MCF 10A (cell line): ENCODE data around the gene FUT2. TPM values are rescaled to one million over a fixed set of nuclear protein-coding genes. Genes with fewer than 3 reads are reported as not detected.
"Not testable (repeated sequence)": the region's sequence is repeated elsewhere in the genome, so short reads cannot be mapped to it uniquely, and the experiment has no call there.

Source experiments
- BruUV-seq: library from RNA; stranded (reverse); fragments of 400-500 nt; replicated peaks from 2 replicates; lab custom pipeline; 2021; lab: Mats Ljungman, UMichigan
- CTCF ChIA-PET: fragments of 300-600 bp; sonication (Branson Sonifier 250); formaldehyde crosslinking; extraction: SDS; loops from one replicate; lab custom pipeline; 2021; ENCODE audit warnings: antibody characterized with exemption, inconsistent platforms; lab: Yijun Ruan, JAX
- POLR2A ChIA-PET: fragments of 300-600, 350-650 bp; sonication (Branson Sonifier 250); formaldehyde crosslinking; extraction: SDS; loops from one replicate; lab custom pipeline; 2020; ENCODE audit warnings: antibody characterized with exemption, inconsistent platforms; lab: Yijun Ruan, JAX
- DNase-seq: peaks from one replicate; pipeline ENCODE4 v3.0.0-alpha.2; 2018; ENCODE audit not compliant: unreplicated experiment
- H3K27ac Mint-ChIP-seq: one replicate; pipeline ENCODE4 v1.8.0; 2022; ENCODE audit warnings: mild to moderate bottlenecking, low read depth, mixed read lengths; ENCODE audit not compliant: unreplicated experiment
- H3K27me3 Mint-ChIP-seq: one replicate; pipeline ENCODE4 v1.8.0; 2022; ENCODE audit warnings: mixed read lengths; ENCODE audit not compliant: insufficient read depth, unreplicated experiment
- H3K36me3 Mint-ChIP-seq: one replicate; pipeline ENCODE4 v1.8.0; 2022; ENCODE audit warnings: mild to moderate bottlenecking, moderate library complexity, mixed read lengths; ENCODE audit not compliant: insufficient read depth, unreplicated experiment
- H3K4me1 Mint-ChIP-seq: one replicate; pipeline ENCODE4 v1.8.0; 2022; ENCODE audit warnings: mixed read lengths; ENCODE audit not compliant: insufficient read depth, unreplicated experiment
- H3K4me3 Mint-ChIP-seq: one replicate; pipeline ENCODE4 v1.8.0; 2022; ENCODE audit warnings: mild to moderate bottlenecking, moderate library complexity, mixed read lengths; ENCODE audit not compliant: unreplicated experiment
- H3K9me3 Mint-ChIP-seq: one replicate; pipeline ENCODE4 v1.8.0; 2022; ENCODE audit warnings: mixed read lengths; ENCODE audit not compliant: unreplicated experiment
- CTCF ChIP-seq: fragments of 200-600 bp; IDR thresholded peaks from one replicate; pipeline ENCODE4 v1.8.0; 2022; ENCODE audit warnings: antibody characterized with exemption, mild to moderate bottlenecking; ENCODE audit not compliant: unreplicated experiment
- intact Hi-C: fragments of 100-400 bp; cut with micrococcal nuclease; formaldehyde crosslinking; loops from 2 replicates; pipeline ENCODE4 v1.14.1; 2022
- total RNA-seq: library from RNA; stranded (reverse); gene quantifications from 2 replicates; pipeline ENCODE4 v1.2.3, GENCODE V29; 2022

Gene FUT2
- total RNA-seq, 1 experiment from 2014 or later: not detected

GRCh38 chr19:48676887-48677286, 18.9 kb upstream of the FUT2 start:
- Mint-ChIP-seq H3K27me3 (no peaks in the 10 kb centered on the region), H3K27ac (no peak overlapping the region), H3K4me1 (peaks cover 5% of the 10 kb centered on the region), H3K9me3 (no peaks in the 10 kb centered on the region), H3K4me3 (no peak overlapping the region), H3K36me3 (peaks cover 6% of the 10 kb centered on the region)
- intact Hi-C loops: loop anchor here (5.0 kb wide), 1 partner anchor 35 kb away; no protein-coding TSS in a partner anchor
- no peak for DNase-seq
- POLR2A ChIA-PET: interaction anchor here (1.0 kb wide), 1 partner anchor 11 kb away, joined by 3 read pairs; no protein-coding TSS in a partner anchor
- CTCF ChIA-PET: interaction anchor here (0.6 to 2.4 kb wide), 5 partner anchors 19 to 165 kb away, joined by 3 to 5 read pairs (median 4); partner anchors contain the start of gene FUT2
- no peak for TF ChIP-seq CTCF
- BruUV-seq: no TSS peak

- peaks cover 6% of the 10 kb centered on the region for H3K36me3 Mint-ChIP-seq
- no peaks in the 10 kb centered on the region for H3K9me3 Mint-ChIP-seq
- ChIA-PET CTCF (interaction anchor here (0.9 to 1.8 kb wide), 4 partner anchors 9 to 61 kb away, joined by 3 to 5 read pairs (median 4); partner anchors contain the start of gene CA11), POLR2A (interaction anchor here (1.1 kb wide), 1 partner anchor 32 kb away, joined by 3 read pairs; no protein-coding TSS in a partner anchor)
- no peak overlapping the region for H3K27ac Mint-ChIP-seq
- H3K4me3 Mint-ChIP-seq: no peak overlapping the region
- H3K4me1 Mint-ChIP-seq: peaks cover 5% of the 10 kb centered on the region
- DNase-seq: no peak
- no TSS peak for BruUV-seq
- no peaks in the 10 kb centered on the region for H3K27me3 Mint-ChIP-seq
- intact Hi-C loops: loop anchor here (5.0 kb wide), 1 partner anchor 34 kb away; no protein-coding TSS in a partner anchor
- TF ChIP-seq CTCF: no peak
These were observed 17.6 kb upstream of the FUT2 start for GRCh38 chr19:48678201-48678600.

- H3K27me3 Mint-ChIP-seq, H3K27ac Mint-ChIP-seq, H3K4me3 Mint-ChIP-seq, BruUV-seq, H3K4me1 Mint-ChIP-seq, intact Hi-C loops, POLR2A ChIA-PET, DNase-seq, H3K36me3 Mint-ChIP-seq, H3K9me3 Mint-ChIP-seq: not testable (repeated sequence)
- CTCF ChIA-PET: interaction anchor here (0.6 kb wide), 2 partner anchors 13 to 59 kb away, joined by 3 to 4 read pairs; no protein-coding TSS in a partner anchor
These were observed 15.8 kb upstream of the FUT2 start for GRCh38 chr19:48680006-48680405.

- BruUV-seq: no TSS peak
- no peak overlapping the region for H3K27ac Mint-ChIP-seq
- H3K9me3 Mint-ChIP-seq: no peaks in the 10 kb centered on the region
- no peaks in the 10 kb centered on the region for H3K27me3 Mint-ChIP-seq
- no peak overlapping the region for H3K4me3 Mint-ChIP-seq
- DNase-seq: no peak
- ChIA-PET CTCF (interaction anchor here (0.6 kb wide), 1 partner anchor 147 kb away, joined by 3 read pairs; no protein-coding TSS in a partner anchor), POLR2A (no interaction called here)
- intact Hi-C loops: no loop called here
- peaks cover 5% of the 10 kb centered on the region for H3K4me1 Mint-ChIP-seq
- peaks cover 6% of the 10 kb centered on the region for H3K36me3 Mint-ChIP-seq
- no peak for TF ChIP-seq CTCF
These were observed 15.2 kb upstream of the FUT2 start for GRCh38 chr19:48680436-48681126.
